Keratinocyte (primary cell): Measurements from ENCODE around the gene NELL1.

ENCODE experiments used
- CTCF ChIP-seq, 3 experiments: IDR thresholded peaks in 1 of 3; conservative IDR thresholded peaks in 1 of 3; optimal IDR thresholded peaks in 1 of 3; 2 replicates in 2 of 3; 3 replicates in 1 of 3; pipeline versions ENCODE3 to v1.5.1; 2011; ENCODE audit warnings: low read length in 3 of 3, mild to moderate bottlenecking in 3 of 3, moderate library complexity in 2 of 3, control low read depth in 1 of 3, inconsistent platforms in 1 of 3; ENCODE audit not compliant: insufficient read depth in 2 of 3; ENCODE audit errors: extremely low read depth in 1 of 3
- EZH2 ChIP-seq: IDR thresholded peaks from one replicate; pipeline ENCODE4 v1.6.1; 2012; ENCODE audit warnings: inconsistent platforms, mild to moderate bottlenecking, low read length, moderate library complexity

GRCh38 chr11:21398195-21398594, 728.8 kb downstream of the NELL1 start:
- TF ChIP-seq CTCF (optimal IDR thresholded peaks at IDR 0.05 in 1 of 3, IDR thresholded peaks at IDR 0.05 in 1 of 3, conservative IDR thresholded peaks at IDR 0.05 in 1 of 3; ENCODE audit: extremely low read depth in 1 of 3, insufficient read depth in 2 of 3, low read length in 3 of 3) = no peak
- TF ChIP-seq EZH2 = no peak
